GM18867 (cell line): Measurements from ENCODE around the gene ABHD12B.
"Not testable (repeated sequence)": the region's sequence is repeated elsewhere in the genome, so short reads cannot be mapped to it uniquely, and the experiment has no call there.

Experiments used
- ATAC-seq: cut with Tn5 transposase; IDR thresholded peaks from one replicate; pipeline ENCODE4 v1.9.1; 2021; ENCODE audit warnings: mild to moderate bottlenecking, moderate library complexity; ENCODE audit not compliant: unreplicated experiment

Gene ABHD12B

GRCh38 chr14:50883827-50884197 lies 12.0 kb downstream of the ABHD12B start:
- ATAC-seq = no peak

DNA sequence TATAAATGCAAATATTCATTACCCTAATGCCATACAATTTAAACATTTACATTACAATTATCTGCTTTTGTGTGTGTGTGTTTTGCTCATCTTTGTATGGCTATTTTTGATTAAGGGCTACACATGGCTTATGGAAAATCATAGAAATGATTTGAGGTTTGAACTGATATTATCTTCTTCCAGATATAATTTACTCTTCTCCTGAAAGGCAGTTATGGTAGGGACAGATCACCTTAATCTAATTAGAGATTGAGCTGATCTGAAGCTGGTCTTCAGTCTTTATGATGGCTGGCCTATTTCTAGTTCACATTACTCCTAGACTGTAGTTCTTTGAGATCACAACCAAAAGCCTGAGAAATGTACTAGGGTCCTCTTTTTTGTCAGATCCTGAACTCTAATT lies 15.6 kb downstream of the ABHD12B start:
- no peak for ATAC-seq

GRCh38 chr14:50892255-50892654 lies 20.4 kb downstream of the ABHD12B start:
- no peak for ATAC-seq

DNA sequence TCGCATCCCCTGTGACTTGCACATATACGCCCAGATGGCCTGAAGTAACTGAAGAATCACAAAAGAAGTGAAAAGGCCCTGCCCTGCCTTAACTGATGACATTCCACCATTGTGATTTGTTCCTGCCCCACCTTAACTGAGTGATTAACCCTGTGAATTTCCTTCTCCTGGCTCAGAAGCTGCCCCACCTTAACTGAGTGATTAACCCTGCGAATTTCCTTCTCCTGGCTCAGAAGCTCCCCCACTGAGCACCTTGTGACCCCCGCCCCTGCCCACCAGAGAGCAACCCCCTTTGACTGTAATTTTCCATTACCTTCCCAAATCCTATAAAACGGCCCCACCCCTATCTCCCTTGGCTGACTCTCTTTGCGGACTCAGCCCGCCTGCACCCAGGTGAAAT lies 24.6 kb downstream of the ABHD12B start:
- not testable (repeated sequence) for ATAC-seq

- not testable (repeated sequence) for ATAC-seq
These were observed 25.2 kb downstream of the ABHD12B start for GRCh38 chr14:50897005-50897404.

GRCh38 chr14:50897658-50898175 lies 25.9 kb downstream of the ABHD12B start:
- ATAC-seq = no peak

GRCh38 chr14:50901361-50901760 lies 29.5 kb downstream of the ABHD12B start:
- no peak for ATAC-seq

DNA sequence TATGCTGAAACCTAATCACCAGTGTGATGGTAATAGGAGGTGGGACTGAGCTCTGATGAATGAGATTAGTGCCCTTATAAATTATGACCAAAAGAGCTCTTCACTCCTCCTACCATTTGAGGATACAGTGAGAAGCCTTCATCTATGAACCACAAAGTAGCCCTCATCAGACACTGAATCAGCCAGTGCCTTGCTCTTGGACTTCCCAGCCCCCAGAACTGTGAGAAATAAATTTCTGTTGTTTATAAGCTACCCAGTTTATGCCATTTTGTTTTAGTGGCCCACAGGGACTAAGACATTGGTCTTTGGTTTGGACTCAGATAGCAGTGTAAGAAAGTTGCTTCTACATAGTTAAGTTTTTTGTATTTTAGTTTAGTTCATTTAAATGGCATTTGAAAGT lies 32.9 kb downstream of the ABHD12B start:
- no peak for ATAC-seq

DNA sequence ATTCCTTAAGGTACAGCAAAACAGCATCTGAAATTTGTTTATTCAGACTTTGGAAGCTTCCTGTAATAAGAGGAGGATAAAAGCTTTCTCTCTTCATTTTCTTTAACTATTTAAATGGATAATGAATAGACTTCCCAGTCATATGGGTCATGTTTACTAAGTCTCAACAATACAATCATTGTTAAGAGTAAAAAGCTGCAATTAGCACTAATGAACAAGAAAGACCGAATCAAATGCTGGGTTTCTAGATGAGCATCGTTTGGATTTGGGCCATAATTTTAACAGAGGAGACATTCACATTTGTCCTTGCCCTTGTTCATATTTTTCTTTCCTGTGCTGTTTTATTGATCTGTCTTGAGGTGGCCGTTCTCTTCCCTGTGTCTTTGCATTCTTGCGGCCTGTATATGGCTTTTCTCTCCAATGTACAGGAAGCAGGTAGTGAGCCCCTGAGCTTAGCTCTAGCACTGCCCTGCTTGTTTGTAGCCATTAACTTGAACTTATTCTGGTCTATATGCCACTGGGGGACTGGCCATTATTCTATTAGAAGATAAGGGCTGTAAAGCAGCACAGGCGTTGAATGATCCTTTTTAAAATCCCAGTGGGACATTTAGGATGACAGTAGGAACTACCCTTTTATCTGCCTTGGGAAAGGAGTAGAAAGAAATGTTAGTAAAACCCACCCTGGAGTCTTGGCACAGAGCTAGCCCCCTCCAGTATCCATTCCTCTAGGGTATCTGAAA lies 34.6 kb downstream of the ABHD12B start:
- ATAC-seq = no peak

GRCh38 chr14:50910495-50911420 lies 38.9 kb downstream of the ABHD12B start:
- no peak for ATAC-seq

- ATAC-seq = no peak
These were observed 45.6 kb downstream of the ABHD12B start for GRCh38 chr14:50917449-50917848.

DNA sequence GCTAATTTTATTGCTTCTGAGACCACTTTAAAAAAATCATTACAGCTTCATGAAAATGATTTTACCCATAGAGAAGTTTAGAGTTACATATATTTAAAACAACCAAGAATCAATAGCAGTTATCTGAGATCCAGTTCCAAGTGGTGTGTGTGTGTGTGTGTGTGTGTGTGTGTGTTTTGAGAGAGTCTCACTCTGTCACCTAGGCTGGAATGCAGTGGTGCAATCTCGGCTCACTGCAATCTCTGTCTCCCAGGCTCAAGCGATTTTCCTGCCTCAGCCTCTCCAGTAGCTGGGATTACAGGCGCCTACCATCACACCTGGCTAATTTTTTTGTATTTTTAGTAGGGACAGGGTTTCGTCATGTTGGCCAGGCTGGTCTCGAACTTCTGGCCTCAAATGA lies 47.7 kb downstream of the ABHD12B start:
- not testable (repeated sequence) for ATAC-seq

DNA sequence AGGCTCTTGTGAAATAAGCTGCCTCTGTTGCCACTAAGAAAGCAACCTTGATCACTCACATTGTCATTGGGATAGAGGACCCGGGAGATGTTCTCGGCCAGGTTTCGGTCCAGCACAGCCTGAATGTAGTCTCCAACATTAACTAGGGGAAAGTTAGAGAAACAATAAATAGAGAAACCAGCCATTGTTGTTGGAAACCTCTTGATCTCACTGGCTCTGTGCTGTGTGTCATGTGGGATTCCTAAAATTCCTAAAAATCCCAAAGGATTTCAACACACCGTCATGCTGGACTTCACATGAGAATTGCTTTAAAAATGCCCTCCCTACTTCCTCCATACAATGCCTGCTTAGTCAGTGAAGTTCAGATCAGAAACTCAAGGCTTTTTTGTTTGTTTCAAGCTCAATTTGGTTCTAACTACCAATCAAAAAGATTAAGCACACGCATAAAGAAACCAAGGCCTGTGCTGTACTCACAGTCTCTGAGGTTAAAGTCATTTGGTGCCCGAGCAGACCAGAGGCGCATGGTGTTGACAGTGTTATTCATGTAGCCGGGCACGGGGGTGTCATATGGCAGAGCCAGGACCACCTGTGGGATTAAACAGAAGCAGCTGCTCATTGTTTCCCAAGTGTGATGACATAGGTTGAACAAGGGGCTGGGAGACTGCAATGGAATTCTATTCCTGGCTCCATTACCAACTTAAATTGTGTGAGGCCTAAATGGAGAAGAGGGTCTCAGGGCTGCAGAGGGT lies 48.8 kb downstream of the ABHD12B start:
- ATAC-seq = no peak

GRCh38 chr14:50922803-50923202 lies 51.0 kb downstream of the ABHD12B start:
- ATAC-seq = no peak

- no peak for ATAC-seq
These were observed 52.4 kb downstream of the ABHD12B start for GRCh38 chr14:50924236-50924635.

DNA sequence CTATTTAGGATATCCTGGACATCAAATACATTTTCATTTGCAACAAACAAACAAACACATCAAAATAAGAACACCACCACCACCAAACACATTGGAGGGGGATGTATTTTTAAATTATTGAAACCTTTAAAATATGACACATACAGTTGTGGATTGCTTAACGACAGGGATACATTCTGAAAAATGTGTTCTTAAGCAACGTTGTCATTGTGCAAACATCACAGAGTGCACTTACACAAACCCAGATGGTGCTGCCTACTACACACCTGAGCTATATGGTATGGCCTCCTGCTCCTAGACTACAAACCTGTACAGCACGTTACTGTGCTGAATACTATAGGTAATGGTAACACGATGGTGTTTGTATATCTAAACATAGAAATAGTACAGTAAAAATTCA lies 53.0 kb downstream of the ABHD12B start:
- no peak for ATAC-seq

- ATAC-seq = no peak
These were observed 55.1 kb downstream of the ABHD12B start for GRCh38 chr14:50926851-50927386.

DNA sequence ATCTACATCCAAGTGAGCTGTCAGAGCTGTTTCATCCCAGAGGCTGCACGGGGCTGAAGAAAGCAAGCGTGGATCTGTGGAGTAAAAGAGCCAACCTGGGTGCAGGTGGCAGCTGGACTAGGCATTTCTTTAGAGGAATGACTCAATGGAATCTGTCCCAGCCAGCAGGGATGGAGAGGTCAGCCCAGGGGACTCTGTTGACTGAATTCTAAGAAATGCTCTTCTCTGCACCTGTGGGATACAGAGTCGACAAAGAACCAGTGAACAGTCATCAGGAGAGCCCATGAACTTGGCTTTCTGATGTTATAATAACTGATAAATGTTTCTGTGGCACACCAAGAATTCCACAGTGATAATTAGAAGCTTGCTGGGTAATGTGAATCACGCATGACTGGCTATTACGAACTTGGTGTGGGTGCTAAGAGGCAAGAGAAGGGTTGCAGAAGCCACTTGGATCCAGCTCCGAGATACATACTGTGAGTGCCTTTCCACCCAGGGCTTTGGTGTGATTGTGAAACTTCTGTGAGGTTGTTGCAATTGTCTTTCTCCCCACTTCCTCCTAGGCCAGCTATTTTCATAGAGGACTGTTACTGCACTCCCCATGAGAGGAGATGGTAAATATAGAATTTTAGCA lies 56.3 kb downstream of the ABHD12B start:
- ATAC-seq = no peak

DNA sequence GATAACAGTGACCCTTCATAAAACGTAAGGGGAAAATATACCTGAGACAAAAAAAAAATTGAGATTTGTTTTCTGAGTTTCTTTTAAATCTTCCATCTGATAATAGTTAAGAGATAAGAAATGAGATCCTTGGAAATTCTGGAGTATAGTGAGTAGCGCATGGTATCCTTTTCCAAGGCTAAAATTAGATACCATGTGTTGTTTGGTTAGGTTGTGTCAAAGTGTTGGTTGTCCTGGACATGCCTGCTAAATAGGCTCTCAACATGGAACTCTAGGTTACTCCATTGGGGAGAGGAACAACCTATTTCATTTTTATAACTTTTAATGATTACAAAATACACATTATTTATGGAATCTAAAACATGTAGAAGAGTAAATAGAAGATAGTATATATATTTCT lies 57.7 kb downstream of the ABHD12B start:
- ATAC-seq = no peak

DNA sequence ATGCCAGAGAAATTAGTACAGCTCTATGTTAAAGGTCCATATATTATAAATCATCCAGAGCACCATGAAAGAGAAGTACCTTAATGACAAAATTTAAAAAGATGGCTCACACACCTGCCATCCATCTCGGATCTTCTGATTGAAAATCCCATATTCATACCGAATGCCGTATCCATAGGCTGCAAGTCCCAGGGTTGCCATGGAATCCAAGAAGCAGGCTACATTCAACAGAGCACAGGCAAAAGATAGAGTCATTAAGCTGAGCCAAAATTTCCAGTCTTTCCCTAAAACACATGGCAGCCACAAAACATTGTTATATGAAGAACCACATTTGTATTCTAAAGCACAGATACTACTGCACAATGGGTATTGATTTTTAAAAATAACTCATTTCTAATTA lies 59.7 kb downstream of the ABHD12B start:
- no peak for ATAC-seq
